SH-SY5Y (cell line): ENCODE results near the gene TMEM63C.

Experiments
- GATA2 ChIP-seq: IDR thresholded peaks from 2 replicates; pipeline ENCODE4 v1.6.1; 2011; ENCODE audit warnings: mild to moderate bottlenecking, low read depth, low read length
- GATA3 ChIP-seq: IDR thresholded peaks from 2 replicates; pipeline ENCODE4 v1.6.1; 2011; ENCODE audit warnings: low read depth, mild to moderate bottlenecking, low read length, moderate library complexity

- TF ChIP-seq GATA3 = no peak
- TF ChIP-seq GATA2 = no peak
Observed at GRCh38 chr14:77178656-77179055, 2.9 kb upstream of the TMEM63C start.
